Hepatocyte (in vitro differentiated cells): ENCODE measurements around the gene IGLON5. TPM values are rescaled to one million over a fixed set of nuclear protein-coding genes. Genes with fewer than 3 reads are reported as not detected.

Source experiments
- DNase-seq: peaks from one replicate; pipeline ENCODE4 v3.0.0-alpha.2; 2016; ENCODE audit warnings: low spot score
- H2AFZ ChIP-seq: fragments of 200-600 bp; sonication (generic); 2 replicates; pipeline ENCODE4 v1.6.0; 2016; ENCODE audit warnings: antibody characterized with exemption, mild to moderate bottlenecking
- H3K27ac ChIP-seq: fragments of 200-600 bp; sonication (generic); 2 replicates; pipeline ENCODE4 v1.5.1; 2016; ENCODE audit warnings: mild to moderate bottlenecking
- H3K27me3 ChIP-seq: fragments of 200-600 bp; sonication (generic); 2 replicates; pipeline ENCODE4 v1.6.1; 2016
- H3K36me3 ChIP-seq: fragments of 200-600 bp; sonication (generic); replicated peaks from 2 replicates; pipeline ENCODE4 v1.5.1; 2016; ENCODE audit warnings: low read depth; ENCODE audit not compliant: insufficient read depth
- H3K4me1 ChIP-seq: fragments of 200-600 bp; sonication (generic); 2 replicates; pipeline ENCODE4 v1.5.1; 2016; ENCODE audit warnings: mild to moderate bottlenecking, moderate library complexity; ENCODE audit not compliant: insufficient read depth
- H3K4me2 ChIP-seq: fragments of 200-600 bp; sonication (generic); 2 replicates; pipeline ENCODE4 v1.6.0; 2016
- H3K4me3 ChIP-seq: fragments of 200-600 bp; sonication (generic); 2 replicates; pipeline ENCODE4 v1.5.1; 2016; ENCODE audit warnings: mild to moderate bottlenecking
- H3K79me2 ChIP-seq: fragments of 200-600 bp; sonication (generic); 2 replicates; pipeline ENCODE4 v1.6.0; 2017; ENCODE audit warnings: mild to moderate bottlenecking
- H3K9me2 ChIP-seq: fragments of 200-600 bp; sonication (generic); replicated peaks from 2 replicates; pipeline ENCODE4 v1.6.0; 2017; ENCODE audit warnings: mild to moderate bottlenecking; ENCODE audit not compliant: insufficient read depth
- H3K9me3 ChIP-seq: fragments of 200-600 bp; sonication (generic); 2 replicates; pipeline ENCODE4 v1.5.1; 2016; ENCODE audit warnings: low read depth, mild to moderate bottlenecking
- H4K20me1 ChIP-seq: fragments of 200-600 bp; sonication (generic); 2 replicates; pipeline ENCODE4 v1.6.0; 2016; ENCODE audit warnings: mild to moderate bottlenecking; ENCODE audit not compliant: insufficient read depth, poor library complexity, severe bottlenecking
- EZH2 ChIP-seq: fragments of 200-600 bp; sonication (generic); IDR thresholded peaks from 2 replicates; pipeline ENCODE4 v1.6.1; 2016; ENCODE audit warnings: antibody characterized with exemption, mild to moderate bottlenecking, borderline replicate concordance
- EZH2phosphoT487 ChIP-seq: fragments of 200-600 bp; sonication (generic); IDR thresholded peaks from one replicate; pipeline ENCODE4 v1.6.1; 2018; ENCODE audit warnings: antibody characterized with exemption, mild to moderate bottlenecking, low read depth, moderate library complexity; ENCODE audit not compliant: unreplicated experiment, severe bottlenecking
- WGBS: methylation state at CpG from one replicate; pipeline ENCODE4 v1.1.6; 2016; ENCODE audit warnings: low lambda C conversion rate; ENCODE audit errors: missing lambda C conversion rate; 5-methylcytosine and 5-hydroxymethylcytosine counted together
- polyA plus RNA-seq: library from polyadenylated mRNA; unstranded; fragments of >200 nt; fragmentation: Nextera tagmentation; extraction: Ambion mirVana; gene quantifications from 2 replicates; pipeline ENCODE4 v1.2.1, GENCODE V29; 2016
- total RNA-seq: library from RNA; depleted of rRNA; stranded (reverse); fragments of >200 nt; gene quantifications from 2 replicates; pipeline ENCODE4 v1.2.3, GENCODE V29; 2014
- TF ChIP-seq, protein P1 (sequence below): fragments of 200-600 bp; sonication (generic); IDR thresholded peaks from 2 replicates; pipeline ENCODE4 v1.5.1; 2016; ENCODE audit warnings: antibody characterized with exemption, mild to moderate bottlenecking; ENCODE audit not compliant: poor library complexity

Gene IGLON5
- total RNA-seq (3.9 and 5.0 TPM in 2 replicates), polyA plus RNA-seq (2.4 and 4.3 TPM in 2 replicates)

DNA sequence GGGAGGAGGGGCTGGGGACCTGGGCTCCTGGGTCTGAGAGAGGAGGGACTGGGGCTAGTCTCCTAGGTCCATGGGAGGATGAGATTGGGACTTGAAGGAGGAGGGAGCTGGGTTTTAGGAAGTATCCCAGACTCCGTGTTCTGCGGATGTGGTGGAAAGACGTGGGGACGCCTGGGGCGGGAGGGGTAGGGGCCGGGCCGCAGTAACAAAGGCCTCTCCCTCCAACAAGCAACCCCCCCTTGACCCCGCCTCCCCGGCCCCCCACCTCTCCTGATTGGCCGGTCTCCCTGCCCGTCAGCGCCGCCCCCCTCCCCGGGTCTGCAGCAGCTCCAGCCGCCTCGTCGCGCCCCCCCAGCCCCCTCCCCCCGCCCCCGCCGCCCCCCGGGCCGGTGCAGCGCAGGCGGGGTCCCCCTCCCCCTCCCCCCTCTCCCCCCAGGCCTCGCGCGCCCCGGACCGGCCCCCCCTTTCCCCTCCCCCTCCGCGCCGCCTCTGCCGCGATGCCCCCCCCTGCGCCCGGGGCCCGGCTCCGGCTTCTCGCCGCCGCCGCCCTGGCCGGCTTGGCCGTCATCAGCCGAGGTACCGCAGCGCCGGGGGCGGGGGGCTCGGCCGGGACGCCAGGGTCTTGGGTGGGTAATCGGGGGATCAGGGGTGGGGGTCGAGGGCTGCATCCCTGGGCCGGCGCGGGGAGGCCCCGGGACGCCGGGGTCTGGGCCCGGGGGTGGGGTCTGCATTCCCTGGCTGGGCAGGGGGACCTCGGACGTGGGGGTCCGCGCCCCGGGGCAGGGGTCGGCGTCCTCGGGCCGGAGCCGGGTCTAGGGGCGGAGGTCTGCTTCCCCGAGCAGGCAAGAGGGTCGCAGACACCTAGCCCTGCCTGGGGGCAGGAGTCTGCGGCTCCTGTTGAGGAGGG lies at the start of gene IGLON5:
IGLON5 (plus strand) TSS at position 294 of the 907 bp plus-strand sequence; CDS start at position 498, 204 bp downstream.
- Histone ChIP-seq H3K79me2 (no peaks in the 10 kb centered on the region), H3K4me2 (peak within 1 kb of the TSS; percentile 75), H3K27ac (peak within 1 kb of the TSS; percentile 53), H3K4me3 (peak within 1 kb of the TSS; percentile 39), H3K27me3 (peaks cover 24% of the 10 kb centered on the region), H2AFZ (no peak within 1 kb of the TSS), H3K9me2 (no peaks in the 10 kb centered on the region), H3K9me3 (no peaks in the 10 kb centered on the region), H3K4me1 (no peaks in the 10 kb centered on the region), H4K20me1 (no peaks in the 10 kb centered on the region), H3K36me3 (no peaks in the 10 kb centered on the region)
- 6% methylated on average over 21 of the region's 76 CpGs for WGBS
- DNase-seq = peak; percentile 57
- TF ChIP-seq, protein P1, sequence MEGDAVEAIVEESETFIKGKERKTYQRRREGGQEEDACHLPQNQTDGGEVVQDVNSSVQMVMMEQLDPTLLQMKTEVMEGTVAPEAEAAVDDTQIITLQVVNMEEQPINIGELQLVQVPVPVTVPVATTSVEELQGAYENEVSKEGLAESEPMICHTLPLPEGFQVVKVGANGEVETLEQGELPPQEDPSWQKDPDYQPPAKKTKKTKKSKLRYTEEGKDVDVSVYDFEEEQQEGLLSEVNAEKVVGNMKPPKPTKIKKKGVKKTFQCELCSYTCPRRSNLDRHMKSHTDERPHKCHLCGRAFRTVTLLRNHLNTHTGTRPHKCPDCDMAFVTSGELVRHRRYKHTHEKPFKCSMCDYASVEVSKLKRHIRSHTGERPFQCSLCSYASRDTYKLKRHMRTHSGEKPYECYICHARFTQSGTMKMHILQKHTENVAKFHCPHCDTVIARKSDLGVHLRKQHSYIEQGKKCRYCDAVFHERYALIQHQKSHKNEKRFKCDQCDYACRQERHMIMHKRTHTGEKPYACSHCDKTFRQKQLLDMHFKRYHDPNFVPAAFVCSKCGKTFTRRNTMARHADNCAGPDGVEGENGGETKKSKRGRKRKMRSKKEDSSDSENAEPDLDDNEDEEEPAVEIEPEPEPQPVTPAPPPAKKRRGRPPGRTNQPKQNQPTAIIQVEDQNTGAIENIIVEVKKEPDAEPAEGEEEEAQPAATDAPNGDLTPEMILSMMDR = no peak
- TF ChIP-seq EZH2phosphoT487 (no peak), EZH2 (peak; percentile 33)

DNA sequence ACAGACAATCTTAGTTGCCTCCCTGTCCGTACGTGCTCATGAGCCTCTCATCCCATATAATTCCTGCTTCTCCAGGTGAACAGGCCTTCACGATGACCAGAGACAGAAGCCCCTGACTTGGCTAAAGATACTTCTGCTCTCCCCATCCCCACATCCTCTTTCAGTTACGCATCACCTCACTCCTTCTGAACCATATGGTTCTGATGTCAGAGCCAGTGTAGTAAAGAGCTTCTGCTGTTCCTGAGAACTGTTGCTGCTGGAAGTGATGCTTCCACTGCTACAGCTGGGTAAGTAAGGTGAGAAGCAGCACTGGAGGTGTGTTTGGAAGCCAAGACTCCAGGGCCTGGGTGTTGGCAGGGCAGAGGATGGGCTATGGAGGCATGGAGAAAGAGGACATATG lies 47.6 kb upstream of the IGLON5 start:
- DNase-seq = no peak
- TF ChIP-seq EZH2 (no peak), EZH2phosphoT487 (no peak)
- TF ChIP-seq, protein P1 = no peak
- Histone ChIP-seq H3K27ac (no peak overlapping the region), H3K79me2 (no peaks in the 10 kb centered on the region), H3K9me2 (no peaks in the 10 kb centered on the region), H3K9me3 (no peaks in the 10 kb centered on the region), H4K20me1 (no peaks in the 10 kb centered on the region), H2AFZ (no peak overlapping the region), H3K4me3 (no peak overlapping the region), H3K36me3 (no peaks in the 10 kb centered on the region), H3K27me3 (no peaks in the 10 kb centered on the region), H3K4me1 (no peaks in the 10 kb centered on the region), H3K4me2 (no peak overlapping the region)
- WGBS = 90% methylated on average over 4 of the region's 4 CpGs

DNA sequence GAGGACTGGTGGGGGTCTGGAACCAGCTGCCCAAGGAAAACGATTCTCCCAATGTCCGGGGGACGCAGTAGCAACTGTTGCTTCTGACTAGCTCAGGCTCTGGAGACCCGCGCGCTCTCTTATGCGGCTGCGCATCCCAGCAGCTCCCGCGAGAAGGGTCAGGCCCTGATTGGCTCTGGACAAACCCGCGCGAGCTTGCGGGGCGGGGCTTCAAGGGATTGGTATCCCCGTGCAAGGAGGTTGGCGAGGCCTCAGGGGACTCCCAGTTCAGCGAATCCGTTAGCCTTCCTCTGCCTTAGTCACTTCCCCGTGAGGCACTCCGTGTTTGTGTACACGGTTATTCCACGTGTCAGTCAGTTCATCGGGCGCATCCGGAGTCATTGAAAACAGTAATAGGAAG lies 40.4 kb upstream of the IGLON5 start:
- Histone ChIP-seq H3K27me3 (no peaks in the 10 kb centered on the region), H4K20me1 (no peaks in the 10 kb centered on the region), H2AFZ (no peak overlapping the region), H3K9me2 (no peaks in the 10 kb centered on the region), H3K27ac (no peak overlapping the region), H3K4me3 (no peak overlapping the region), H3K4me1 (no peaks in the 10 kb centered on the region), H3K4me2 (no peak overlapping the region), H3K9me3 (no peaks in the 10 kb centered on the region), H3K36me3 (no peaks in the 10 kb centered on the region), H3K79me2 (no peaks in the 10 kb centered on the region)
- no peak for DNase-seq
- WGBS = 94% methylated on average over 26 of the region's 26 CpGs
- TF ChIP-seq, protein P1 = no peak
- TF ChIP-seq EZH2phosphoT487 (no peak), EZH2 (no peak)
